Prostate gland (tissue), 2 donors: ENCODE results near the gene NAP1L4. TPM values are rescaled to one million over a fixed set of nuclear protein-coding genes. Genes with fewer than 3 reads are reported as not detected.

Experiments
- DNase-seq: peaks from one replicate; pipeline ENCODE4 v3.0.0-alpha.2; 2019; ENCODE audit warnings: low spot score
- H3K27ac ChIP-seq, 2 donors: fragments of 200-600 bp; sonication (generic); 2 replicates each; pipeline ENCODE4 v1.5.1; 2017 to 2019
- H3K27me3 ChIP-seq: fragments of 200-600 bp; sonication (generic); replicated peaks from 2 replicates; pipeline ENCODE4 v1.5.1; 2019; ENCODE audit not compliant: insufficient read depth
- H3K36me3 ChIP-seq, 2 donors: fragments of 200-600 bp; sonication (generic); 1 replicate in 1 of 2; 2 replicates in 1 of 2; pipeline versions ENCODE4 v1.5.1 to v1.8.1; 2017 to 2019
- H3K4me1 ChIP-seq: fragments of 200-600 bp; sonication (generic); replicated peaks from 2 replicates; pipeline ENCODE4 v1.5.1; 2019
- H3K4me3 ChIP-seq, 2 donors: fragments of 200-600 bp; sonication (generic); 2 replicates each; pipeline ENCODE4 v1.5.1; 2017 to 2019
- H3K9me3 ChIP-seq: fragments of 200-600 bp; sonication (generic); 2 replicates; pipeline ENCODE4 v1.5.1; 2017
- CTCF ChIP-seq, 4 experiments: fragments of 200-600 bp in 2 of 4; fragments of 450-650 bp in 2 of 4; sonication (generic) in 2 of 4; IDR thresholded peaks; 1 replicate in 3 of 4; 2 replicates in 1 of 4; pipeline ENCODE4 v1.5.1; 2016 to 2019; ENCODE audit warnings: antibody characterized with exemption in 4 of 4, mild to moderate bottlenecking in 2 of 4, moderate library complexity in 2 of 4
- POLR2A ChIP-seq: fragments of 450-650 bp; IDR thresholded peaks from one replicate; pipeline ENCODE4 v1.6.1; 2016; ENCODE audit warnings: antibody characterized with exemption, mild to moderate bottlenecking
- POLR2AphosphoS5 ChIP-seq: sonication (generic); formaldehyde crosslinking; IDR thresholded peaks from one replicate; pipeline ENCODE4 v1.6.1; 2017; ENCODE audit warnings: antibody characterized with exemption
- WGBS: methylation state at CpG from one replicate; pipeline ENCODE4 v1.1.5; 2018; 5-methylcytosine and 5-hydroxymethylcytosine counted together
- intact Hi-C: fragments of 100-400 bp; cut with DNase I; formaldehyde crosslinking; loops from one replicate; pipeline ENCODE4 v1.14.2; 2022
- total RNA-seq, 2 donors: library from RNA; depleted of rRNA; stranded (reverse); fragments of >200 nt; gene quantifications; one replicate each; pipeline ENCODE4 v1.1.0, GENCODE V29; 2016

The NAP1L4 gene
- total RNA-seq, 2 donors from 2014 or later, result 103 to 131 TPM

- H3K4me1 ChIP-seq, result peaks cover 19% of the 10 kb centered on the region
- H3K27me3 ChIP-seq, result no peaks in the 10 kb centered on the region
- no peak overlapping the region for H3K4me3 ChIP-seq
- 74% methylated on average over 6 of the region's 7 CpGs for WGBS
- intact Hi-C loops, result no loop called here
- peak overlapping the region in 1 of 2 donors; percentile 6 for H3K27ac ChIP-seq
- no peaks in the 10 kb centered on the region for H3K9me3 ChIP-seq
- no peaks in the 10 kb centered on the region for H3K36me3 ChIP-seq
- TF ChIP-seq POLR2AphosphoS5 (peak; percentile 53), CTCF (IDR thresholded peaks at IDR 0.05) (no peak), POLR2A (no peak)
- DNase-seq, result peak; percentile 45
Measured at GRCh38 chr11:2998073-2998850, 6.1 kb upstream of the NAP1L4 start.

GRCh38 chr11:2997406-2997805, 5.3 kb upstream of the NAP1L4 start:
- no peak for DNase-seq
- no peak overlapping the region for H3K27ac ChIP-seq
- H3K4me1 ChIP-seq, result peaks cover 23% of the 10 kb centered on the region
- WGBS, result 84% methylated on average over 4 of the region's 4 CpGs
- no peak for TF ChIP-seq POLR2A
- TF ChIP-seq POLR2AphosphoS5, result no peak
- no peak for TF ChIP-seq CTCF (IDR thresholded peaks at IDR 0.05)
- intact Hi-C loops, result no loop called here
- no peaks in the 10 kb centered on the region for H3K36me3 ChIP-seq
- H3K9me3 ChIP-seq, result no peaks in the 10 kb centered on the region
- H3K4me3 ChIP-seq, result no peak overlapping the region
- H3K27me3 ChIP-seq, result no peaks in the 10 kb centered on the region

GRCh38 chr11:2996976-2997375, 4.8 kb upstream of the NAP1L4 start:
- Histone ChIP-seq H3K27me3 (no peaks in the 10 kb centered on the region), H3K4me1 (peaks cover 23% of the 10 kb centered on the region), H3K36me3 (no peaks in the 10 kb centered on the region), H3K27ac (no peak overlapping the region), H3K4me3 (no peak overlapping the region), H3K9me3 (no peaks in the 10 kb centered on the region)
- 59% methylated on average over 6 of the region's 6 CpGs for WGBS
- intact Hi-C loops, result no loop called here
- TF ChIP-seq POLR2AphosphoS5, result no peak
- no peak for TF ChIP-seq CTCF (IDR thresholded peaks at IDR 0.05)
- TF ChIP-seq POLR2A, result no peak
- DNase-seq, result no peak

GRCh38 chr11:2995893-2996554, 3.9 kb upstream of the NAP1L4 start:
- intact Hi-C loops, result no loop called here
- Histone ChIP-seq H3K4me1 (peaks cover 17% of the 10 kb centered on the region), H3K27ac (no peak overlapping the region), H3K9me3 (no peaks in the 10 kb centered on the region), H3K36me3 (no peaks in the 10 kb centered on the region), H3K4me3 (no peak overlapping the region), H3K27me3 (no peaks in the 10 kb centered on the region)
- WGBS, result 86% methylated on average over 14 of the region's 14 CpGs
- DNase-seq, result no peak
- TF ChIP-seq CTCF (IDR thresholded peaks at IDR 0.05) (no peak), POLR2A (no peak), POLR2AphosphoS5 (no peak)
